SK-N-SH treated with all-trans-retinoic acid at 6 μM for 48 hours (cell line): Measurements from ENCODE around the gene SEC22C.
"Not testable (repeated sequence)": the region's sequence is repeated elsewhere in the genome, so short reads cannot be mapped to it uniquely, and the experiment has no call there.

ENCODE experiments used
- CSDC2 ChIP-seq: fragments of 250-450 bp; sonication (Bioruptor Pico); IDR thresholded peaks from 2 replicates; pipeline ENCODE4 v1.5.0; 2020; ENCODE audit warnings: mild to moderate bottlenecking, moderate library complexity
- GLIS3 ChIP-seq: fragments of 250-450 bp; sonication (Bioruptor Pico); IDR thresholded peaks from 2 replicates; pipeline ENCODE4 v1.5.0; 2020; ENCODE audit warnings: mild to moderate bottlenecking, moderate library complexity
- PATZ1 ChIP-seq: fragments of 250-450 bp; sonication (Bioruptor Pico); IDR thresholded peaks from 2 replicates; pipeline ENCODE4 v1.8.0; 2020; ENCODE audit warnings: mild to moderate bottlenecking, moderate library complexity, borderline replicate concordance
- PPARA ChIP-seq: fragments of 250-450 bp; sonication (Bioruptor Pico); IDR thresholded peaks from 2 replicates; pipeline ENCODE4 v1.5.0; 2020; ENCODE audit warnings: mild to moderate bottlenecking, borderline replicate concordance
- RARB ChIP-seq: fragments of 250-450 bp; sonication (Bioruptor Pico); IDR thresholded peaks from 2 replicates; pipeline ENCODE4 v1.8.0; 2021; ENCODE audit warnings: mild to moderate bottlenecking, moderate library complexity
- TCF4 ChIP-seq: fragments of 250-450 bp; sonication (Bioruptor Pico); IDR thresholded peaks from 2 replicates; pipeline ENCODE4 v1.8.0; 2021; ENCODE audit warnings: mild to moderate bottlenecking, moderate library complexity, borderline replicate concordance
- TOX ChIP-seq: fragments of 250-450 bp; sonication (Bioruptor Pico); IDR thresholded peaks from 2 replicates; pipeline ENCODE4 v1.8.0; 2021; ENCODE audit warnings: mild to moderate bottlenecking, moderate library complexity, borderline replicate concordance
- TSHZ2 ChIP-seq: fragments of 250-450 bp; sonication (Bioruptor Pico); IDR thresholded peaks from 2 replicates; pipeline ENCODE4 v1.5.0; 2020; ENCODE audit warnings: mild to moderate bottlenecking, moderate library complexity
- ZFP3 ChIP-seq: fragments of 250-450 bp; sonication (Bioruptor Pico); IDR thresholded peaks from 2 replicates; pipeline ENCODE4 v1.5.0; 2020; ENCODE audit warnings: mild to moderate bottlenecking, moderate library complexity
- ZNF565 ChIP-seq: fragments of 450-650 bp; formaldehyde crosslinking; conservative IDR thresholded peaks from 2 replicates; pipeline ENCODE4 v1.5.0; 2020; ENCODE audit warnings: low read depth, mild to moderate bottlenecking, moderate library complexity

- not testable (repeated sequence) for TF ChIP-seq CSDC2 (CRISPR knock-in tag); RARB; TSHZ2; TCF4 (CRISPR knock-in tag); ZFP3 (CRISPR knock-in tag); ZNF565 (CRISPR knock-in tag); GLIS3 (CRISPR knock-in tag); PATZ1 (CRISPR knock-in tag); TOX; PPARA
Observed at GRCh38 chr3:42579346-42579745, 2.4 kb downstream of the SEC22C start.
